ENCODE results near the gene CBFA2T2.

Gene CBFA2T2

GRCh38 chr20:33649201-33649681 is 159.3 kb downstream of the CBFA2T2 start:
- no peak overlapping the region for H3K4me3 ChIP-seq (ENCODE audit: low read length)
- TF ChIP-seq, protein P1, sequence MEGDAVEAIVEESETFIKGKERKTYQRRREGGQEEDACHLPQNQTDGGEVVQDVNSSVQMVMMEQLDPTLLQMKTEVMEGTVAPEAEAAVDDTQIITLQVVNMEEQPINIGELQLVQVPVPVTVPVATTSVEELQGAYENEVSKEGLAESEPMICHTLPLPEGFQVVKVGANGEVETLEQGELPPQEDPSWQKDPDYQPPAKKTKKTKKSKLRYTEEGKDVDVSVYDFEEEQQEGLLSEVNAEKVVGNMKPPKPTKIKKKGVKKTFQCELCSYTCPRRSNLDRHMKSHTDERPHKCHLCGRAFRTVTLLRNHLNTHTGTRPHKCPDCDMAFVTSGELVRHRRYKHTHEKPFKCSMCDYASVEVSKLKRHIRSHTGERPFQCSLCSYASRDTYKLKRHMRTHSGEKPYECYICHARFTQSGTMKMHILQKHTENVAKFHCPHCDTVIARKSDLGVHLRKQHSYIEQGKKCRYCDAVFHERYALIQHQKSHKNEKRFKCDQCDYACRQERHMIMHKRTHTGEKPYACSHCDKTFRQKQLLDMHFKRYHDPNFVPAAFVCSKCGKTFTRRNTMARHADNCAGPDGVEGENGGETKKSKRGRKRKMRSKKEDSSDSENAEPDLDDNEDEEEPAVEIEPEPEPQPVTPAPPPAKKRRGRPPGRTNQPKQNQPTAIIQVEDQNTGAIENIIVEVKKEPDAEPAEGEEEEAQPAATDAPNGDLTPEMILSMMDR (conservative IDR thresholded peaks at IDR 0.05; ENCODE audit: low read depth, low read length), result no peak
- no peak for DNase-seq (ENCODE audit: low read depth)

GRCh38 chr20:33650111-33650752 is 160.3 kb downstream of the CBFA2T2 start:
- H3K4me3 ChIP-seq (ENCODE audit: low read length), result no peak overlapping the region
- TF ChIP-seq, protein P1 (conservative IDR thresholded peaks at IDR 0.05; ENCODE audit: low read depth, low read length), result no peak
- no peak for DNase-seq (ENCODE audit: low read depth)

DNA sequence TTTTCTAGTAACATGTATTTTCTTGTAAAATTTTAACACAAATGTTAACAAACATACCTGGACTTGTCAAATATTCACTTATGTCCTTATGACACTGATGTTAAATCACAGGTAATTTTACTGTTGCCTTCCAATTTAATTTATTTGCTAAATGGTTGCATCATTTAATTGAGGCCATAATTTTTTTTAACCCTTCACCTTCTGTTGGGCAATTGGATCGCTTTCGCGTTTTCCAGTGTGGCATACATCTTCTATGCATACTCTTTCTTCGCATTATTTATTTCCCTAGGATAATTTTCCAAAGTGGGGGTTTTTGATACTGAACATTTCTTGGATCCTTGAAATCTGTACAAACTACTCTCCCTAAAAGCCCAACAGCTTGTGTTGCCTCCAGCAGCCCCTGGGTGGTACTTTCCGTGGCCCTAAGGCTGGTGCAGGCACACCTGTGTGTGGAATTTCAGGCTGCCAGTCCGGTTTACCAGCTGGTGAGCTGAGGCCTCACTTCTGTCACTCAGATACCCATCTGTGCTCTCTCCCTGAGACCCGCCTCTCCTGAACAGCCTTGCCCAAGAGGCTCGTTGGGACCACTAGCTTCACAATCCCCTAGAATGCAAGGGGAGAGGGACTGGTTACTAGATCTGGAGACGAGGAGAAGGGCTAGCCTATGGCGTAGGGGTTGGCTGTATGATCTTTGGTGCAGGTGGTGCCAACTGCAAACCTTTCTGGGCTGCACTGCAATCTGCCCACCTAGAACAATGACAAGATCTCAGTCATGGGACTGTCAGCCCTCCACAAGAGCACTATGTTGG is 161.1 kb downstream of the CBFA2T2 start:
- TF ChIP-seq, protein P1 (conservative IDR thresholded peaks at IDR 0.05; ENCODE audit: low read depth, low read length), result no peak
- H3K4me3 ChIP-seq (ENCODE audit: low read length), result no peak overlapping the region
- no peak for DNase-seq (ENCODE audit: low read depth)

DNA sequence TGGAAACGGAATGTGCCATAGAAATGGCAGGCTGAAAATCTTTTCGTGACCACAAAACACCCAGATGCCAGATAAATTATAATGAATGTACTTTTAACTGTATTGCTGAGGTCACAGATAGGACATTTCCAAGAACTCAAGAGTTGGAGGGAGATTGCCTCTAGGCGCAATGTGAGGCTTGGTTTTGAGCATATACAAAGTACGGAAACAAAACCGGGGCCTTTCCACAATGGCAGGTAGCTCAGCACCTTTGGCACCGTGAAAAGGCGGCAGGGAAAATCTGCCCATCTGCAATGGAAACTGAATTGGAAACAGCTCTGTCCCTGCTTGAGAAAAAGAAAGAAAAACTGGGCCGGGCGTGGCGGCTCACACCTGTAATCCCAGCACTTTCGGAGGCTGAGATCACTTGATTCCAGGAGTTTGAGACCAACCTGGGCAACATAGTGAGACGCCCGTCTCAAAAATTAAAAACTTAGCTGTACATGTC is 161.7 kb downstream of the CBFA2T2 start:
- no peak overlapping the region for H3K4me3 ChIP-seq (ENCODE audit: low read length)
- no peak for DNase-seq (ENCODE audit: low read depth)
- TF ChIP-seq, protein P1 (conservative IDR thresholded peaks at IDR 0.05; ENCODE audit: low read depth, low read length), result no peak

GRCh38 chr20:33653218-33653899 is 163.5 kb downstream of the CBFA2T2 start:
- DNase-seq (ENCODE audit: low read depth), result no peak
- no peak overlapping the region for H3K4me3 ChIP-seq (ENCODE audit: low read length)
- TF ChIP-seq, protein P1 (conservative IDR thresholded peaks at IDR 0.05; ENCODE audit: low read depth, low read length), result peak; percentile 97

DNA sequence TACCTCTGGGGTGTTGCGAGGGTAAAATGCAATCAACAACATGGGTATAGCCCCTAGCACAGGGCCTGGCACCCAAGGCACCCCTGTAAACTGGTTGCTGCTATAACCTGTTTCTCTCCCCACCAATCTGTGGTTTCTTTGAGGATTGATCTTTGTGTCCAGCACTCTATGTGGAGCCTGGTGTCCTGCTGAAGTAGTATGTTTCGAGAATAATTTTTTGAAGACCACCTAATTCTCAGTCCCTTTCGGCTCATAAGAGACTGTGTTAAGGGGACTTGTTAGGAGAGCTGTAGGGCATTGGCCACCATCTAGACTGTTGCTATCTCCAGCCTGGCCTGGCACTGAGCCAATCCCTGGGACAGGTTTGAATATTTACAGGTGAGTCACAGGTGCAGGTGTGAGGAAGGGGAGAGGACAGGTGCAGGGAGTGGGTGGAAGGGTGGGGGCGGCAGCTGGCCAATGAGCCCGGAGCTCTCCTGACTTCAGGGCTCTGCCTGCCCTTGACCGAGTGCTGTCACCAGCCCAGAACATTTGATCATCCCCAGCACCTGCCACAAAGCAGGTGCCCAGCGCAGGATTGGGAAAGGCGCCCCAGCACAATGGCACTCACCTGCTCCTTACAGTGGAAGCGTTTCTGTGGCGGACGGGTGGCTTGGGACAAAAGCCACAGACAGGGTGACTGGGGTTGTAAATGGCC is 164.2 kb downstream of the CBFA2T2 start:
- DNase-seq (ENCODE audit: low read depth), result no peak
- TF ChIP-seq, protein P1 (conservative IDR thresholded peaks at IDR 0.05; ENCODE audit: low read depth, low read length), result no peak
- no peak overlapping the region for H3K4me3 ChIP-seq (ENCODE audit: low read length)

Measured in retinal pigment epithelial cell (primary cell).